Measurements from ENCODE around the gene PGAM5.
"Not testable (repeated sequence)": the region's sequence is repeated elsewhere in the genome, so short reads cannot be mapped to it uniquely, and the experiment has no call there.

The PGAM5 gene

GRCh38 chr12:132689227-132689626 is 21.4 kb upstream of the PGAM5 start:
- DNase-seq (ENCODE audit: low read depth) = no peak

DNA sequence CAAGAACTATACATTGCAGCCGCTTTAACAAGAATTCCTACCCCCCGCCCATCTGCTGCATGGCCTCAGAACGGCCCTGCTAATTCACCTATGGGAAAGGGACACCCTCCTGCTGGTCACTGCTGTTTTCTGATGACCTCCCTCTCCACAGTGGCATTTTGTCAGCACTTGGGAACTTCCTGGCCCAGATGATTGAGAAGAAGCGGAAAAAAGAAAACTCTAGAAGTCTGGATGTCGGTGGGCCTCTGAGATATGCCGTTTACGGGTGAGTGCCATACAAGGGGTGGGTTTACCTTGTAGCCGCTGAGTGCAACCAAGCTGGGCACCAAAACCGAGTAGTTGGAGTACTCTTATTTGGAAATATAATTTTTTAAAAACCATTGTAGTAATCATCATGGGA is 20.5 kb upstream of the PGAM5 start:
- no peak for DNase-seq (ENCODE audit: low read depth)

GRCh38 chr12:132692030-132692429 is 18.6 kb upstream of the PGAM5 start:
- not testable (repeated sequence) for DNase-seq (ENCODE audit: low read depth)

DNA sequence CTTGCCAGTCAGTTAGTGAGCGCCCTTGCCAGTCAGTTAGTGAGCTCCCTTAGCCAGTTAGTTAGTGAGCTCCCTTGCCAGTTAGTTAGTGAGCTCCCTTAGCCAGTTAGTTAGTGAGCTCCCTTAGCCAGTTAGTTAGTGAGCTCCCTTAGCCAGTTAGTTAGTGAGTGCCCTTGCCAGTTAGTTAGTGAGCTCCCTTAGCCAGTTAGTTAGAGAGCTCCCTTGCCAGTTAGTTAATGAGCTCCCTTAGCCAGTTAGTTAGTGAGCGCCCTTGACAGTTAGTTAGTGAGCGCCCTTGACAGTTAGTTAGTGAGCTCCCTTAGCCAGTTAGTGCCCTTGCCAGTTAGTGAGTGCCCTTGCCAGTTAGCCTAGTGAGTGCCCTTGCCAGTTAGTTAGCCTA is 15.8 kb upstream of the PGAM5 start:
- DNase-seq (ENCODE audit: low read depth) = not testable (repeated sequence)

DNA sequence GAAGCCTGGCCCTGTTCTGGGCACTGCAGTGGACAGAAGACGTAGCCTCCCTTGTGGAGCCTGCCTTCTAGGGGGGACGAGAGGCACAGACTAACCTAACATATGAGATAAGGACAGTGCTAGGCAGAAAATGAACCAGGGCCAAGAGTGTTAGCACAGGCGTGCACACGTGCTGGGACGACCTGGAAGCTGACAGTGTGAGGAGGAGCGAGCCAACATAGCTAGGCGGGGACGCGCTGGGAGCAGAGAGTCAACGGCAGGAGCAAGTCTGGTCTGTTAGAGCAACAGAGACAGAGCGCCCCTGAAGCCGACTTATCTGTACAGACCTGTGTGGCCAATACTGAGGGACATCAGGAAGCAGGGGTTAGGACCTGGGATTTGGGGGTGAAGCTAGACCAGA is 15.2 kb upstream of the PGAM5 start:
- no peak for DNase-seq (ENCODE audit: low read depth)

- DNase-seq (ENCODE audit: low read depth) = no peak
Observed at GRCh38 chr12:132698341-132698740, 12.3 kb upstream of the PGAM5 start.

GRCh38 chr12:132700212-132700822 is 10.3 kb upstream of the PGAM5 start:
- peak; percentile 32 for DNase-seq (ENCODE audit: low read depth)

- no peak for DNase-seq (ENCODE audit: low read depth)
Observed at GRCh38 chr12:132702640-132703039, 8.0 kb upstream of the PGAM5 start.

- DNase-seq (ENCODE audit: low read depth) = no peak
Observed at GRCh38 chr12:132703641-132704040, 7.0 kb upstream of the PGAM5 start.

DNA sequence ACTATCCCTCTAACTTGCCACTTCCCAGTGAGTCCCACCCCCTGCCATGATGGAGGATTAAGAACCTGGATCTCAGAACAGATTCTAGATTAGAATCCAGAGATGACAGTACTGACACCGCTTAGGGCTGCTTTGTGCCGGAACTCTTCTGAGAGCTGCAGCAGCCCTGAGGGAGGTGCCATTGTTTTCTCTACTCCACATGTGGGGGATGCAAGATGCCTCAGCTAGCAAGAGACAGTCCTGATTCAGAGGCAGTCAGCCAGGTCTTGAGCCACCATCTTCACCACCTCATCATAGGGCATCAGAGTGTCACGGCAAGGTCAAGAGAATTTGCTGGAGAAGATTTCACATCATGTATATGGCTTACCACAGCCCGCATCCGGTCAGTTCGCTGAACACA is 3.4 kb upstream of the PGAM5 start:
- no peak for DNase-seq (ENCODE audit: low read depth)

DNA sequence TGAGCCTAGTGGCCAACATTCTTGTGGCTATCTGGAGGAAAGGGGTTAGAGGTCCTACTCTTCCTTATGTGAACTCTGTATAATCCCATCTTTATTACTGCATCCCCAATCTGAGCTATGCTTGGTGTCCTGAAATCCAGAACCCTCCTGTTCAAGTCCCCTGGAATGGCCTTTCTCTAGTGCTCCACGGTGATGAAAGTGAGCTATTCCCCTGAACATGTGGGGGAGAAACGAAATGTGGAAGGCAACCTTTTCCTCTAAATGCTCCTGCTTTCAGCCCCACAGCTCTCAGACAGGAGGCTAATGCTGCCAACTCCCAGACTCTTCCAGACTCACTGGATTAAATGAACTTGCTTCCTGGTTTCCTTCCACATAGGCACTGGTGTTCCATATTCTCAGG is 2.5 kb upstream of the PGAM5 start:
- no peak for DNase-seq (ENCODE audit: low read depth)

DNA sequence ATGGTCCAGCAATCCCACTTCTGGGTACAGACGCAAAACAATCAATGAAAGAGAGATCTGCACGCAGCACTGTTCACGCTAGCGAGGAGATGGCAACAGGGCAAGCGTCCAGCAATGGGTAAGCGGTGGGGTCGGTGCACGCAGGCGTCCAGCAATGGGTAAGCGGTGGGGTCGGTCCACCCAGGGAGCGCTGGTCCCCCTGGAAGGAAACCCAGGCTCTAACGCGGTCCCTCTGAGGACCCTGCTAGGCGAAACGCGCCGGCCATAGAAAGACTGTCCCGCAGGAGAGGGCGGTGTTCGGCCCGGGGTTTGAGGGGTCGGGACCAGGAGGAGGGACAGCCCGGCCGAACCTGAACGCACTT is 618 bp upstream of the PGAM5 start:
- DNase-seq (ENCODE audit: low read depth) = no peak

DNA sequence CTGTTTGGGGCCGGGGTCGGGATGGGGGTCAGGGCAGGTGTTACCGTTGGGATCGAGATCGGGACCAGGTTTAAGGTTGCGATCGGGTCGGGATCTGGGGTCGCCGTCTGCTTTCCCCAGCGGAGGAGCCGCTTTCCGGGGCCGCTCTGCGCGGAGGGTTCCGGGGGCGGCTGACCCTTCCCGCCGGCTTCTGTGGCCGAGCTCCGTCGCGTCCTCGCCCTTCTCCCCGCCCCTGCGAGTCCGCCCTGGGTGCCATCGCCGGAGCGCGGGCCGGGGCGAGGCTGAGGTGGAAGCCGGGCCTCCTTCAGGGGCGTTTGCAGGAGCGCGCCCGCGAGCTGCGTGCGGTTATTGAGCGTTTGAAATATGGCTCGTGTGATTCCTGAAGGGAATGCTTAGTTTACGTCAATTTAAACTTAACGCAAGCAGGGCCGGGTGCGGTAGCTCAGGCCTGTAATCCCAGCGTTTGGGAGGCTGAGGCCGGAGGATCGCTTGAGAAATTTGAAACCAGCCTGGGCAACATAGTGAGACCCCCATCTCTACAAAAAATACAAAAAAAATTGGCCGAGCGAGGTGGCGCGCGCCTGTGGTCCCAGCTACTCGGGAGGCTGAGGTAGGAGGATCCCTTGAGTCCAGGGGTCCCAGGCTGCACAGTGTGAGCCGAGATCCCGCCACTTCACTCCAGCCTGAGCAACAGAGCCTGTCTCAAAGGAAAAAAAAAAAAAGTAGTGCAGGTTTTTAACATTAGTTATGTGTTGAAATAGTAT is 620 bp downstream of the PGAM5 start:
- peak; percentile 51 for DNase-seq (ENCODE audit: low read depth)

GRCh38 chr12:132713123-132713522 is 2.5 kb downstream of the PGAM5 start:
- DNase-seq (ENCODE audit: low read depth) = no peak

- no peak for DNase-seq (ENCODE audit: low read depth)
Observed at GRCh38 chr12:132715874-132716273, 5.2 kb downstream of the PGAM5 start.

- no peak for DNase-seq (ENCODE audit: low read depth)
Observed at GRCh38 chr12:132716356-132716755, 5.7 kb downstream of the PGAM5 start.

- DNase-seq (ENCODE audit: low read depth) = no peak
Observed at GRCh38 chr12:132717011-132717410, 6.4 kb downstream of the PGAM5 start.

DNA sequence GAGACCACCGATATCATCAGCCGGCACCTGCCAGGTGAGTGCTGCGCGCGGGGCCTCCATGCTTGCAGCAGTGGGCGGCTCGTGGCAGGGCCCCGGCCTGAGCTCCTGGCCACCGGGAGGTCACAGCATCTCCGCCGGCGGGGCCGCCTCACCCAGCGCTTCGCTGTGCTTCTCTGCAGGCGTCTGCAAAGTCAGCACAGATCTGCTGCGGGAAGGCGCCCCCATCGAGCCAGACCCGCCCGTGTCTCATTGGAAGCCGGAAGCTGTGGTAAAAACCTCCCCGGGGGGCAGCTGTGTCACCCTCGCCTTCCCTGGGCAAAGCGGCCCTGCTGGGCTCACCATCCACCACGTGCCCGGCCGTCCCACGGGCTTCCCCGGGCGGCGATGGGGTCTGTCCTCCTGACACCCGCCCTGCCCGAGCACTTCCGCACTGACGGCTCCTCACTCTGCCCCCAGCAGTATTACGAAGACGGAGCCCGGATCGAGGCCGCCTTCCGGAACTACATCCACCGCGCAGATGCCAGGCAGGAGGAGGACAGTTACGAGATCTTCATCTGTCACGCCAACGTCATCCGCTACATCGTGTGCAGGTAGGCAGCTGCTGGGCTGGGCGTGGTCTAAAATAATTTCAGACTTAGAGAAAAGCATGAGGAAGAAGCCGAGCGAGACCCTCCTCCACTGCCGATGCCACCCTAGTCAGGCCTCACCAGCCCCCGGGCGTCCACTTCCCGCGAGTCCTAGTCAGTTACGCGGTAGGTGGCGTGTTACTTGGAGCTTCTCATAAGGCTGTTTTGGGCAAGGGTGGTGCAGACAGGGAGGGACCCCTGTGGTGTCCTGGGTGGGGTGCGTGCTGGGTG is 7.1 kb downstream of the PGAM5 start:
- DNase-seq (ENCODE audit: low read depth) = peak; percentile 33

DNA sequence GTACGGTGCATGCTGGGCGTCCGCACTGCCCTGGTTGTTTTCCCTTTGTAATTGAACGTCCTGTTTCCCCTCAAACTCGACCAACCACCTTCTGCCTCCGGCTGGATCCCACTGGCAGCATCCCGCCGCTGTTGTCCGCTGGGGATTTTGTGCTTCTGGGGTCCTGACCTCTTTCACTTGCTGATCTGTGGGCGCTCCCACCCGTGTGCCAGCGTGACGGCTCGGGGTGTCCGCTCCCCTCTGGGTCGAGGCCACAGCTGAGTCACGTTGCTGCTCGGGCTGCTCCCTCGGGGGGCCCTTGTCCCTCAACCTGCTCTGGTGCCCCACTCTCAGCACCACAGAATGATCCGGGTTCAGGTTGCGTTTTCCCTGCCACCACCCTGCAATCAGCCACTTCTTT is 8.0 kb downstream of the PGAM5 start:
- DNase-seq (ENCODE audit: low read depth) = no peak

GRCh38 chr12:132719141-132719953 is 8.7 kb downstream of the PGAM5 start:
- peak; percentile 55 for DNase-seq (ENCODE audit: low read depth)

DNA sequence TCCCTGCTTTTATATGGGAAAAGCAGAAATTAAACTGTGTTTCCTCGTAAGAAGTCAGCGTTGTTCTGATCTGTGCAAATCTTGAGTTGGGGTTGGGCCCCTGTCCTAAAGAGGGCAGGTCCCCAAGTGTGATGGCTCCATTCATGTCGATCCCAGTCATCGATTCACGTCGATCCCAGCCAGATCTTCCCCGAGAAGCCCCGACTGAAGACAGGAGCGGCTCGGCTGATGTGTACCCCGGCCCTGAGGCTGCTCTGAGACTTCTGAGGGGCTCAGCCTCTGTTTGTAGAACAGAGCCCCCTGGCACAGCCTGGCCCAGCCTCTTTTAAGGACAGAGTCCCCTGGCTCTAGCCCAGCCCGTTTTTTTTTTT is 9.3 kb downstream of the PGAM5 start:
- no peak for DNase-seq (ENCODE audit: low read depth)

Measured in ELR (cell line).